Activated CD8-positive, alpha-beta memory T cell treated with anti-CD3 and anti-CD28 coated beads, Interleukin-2, amount 50 U/mL, for 48 hours (primary cell): Measurements from ENCODE around the gene RSBN1L.
"Not testable (repeated sequence)": the region's sequence is repeated elsewhere in the genome, so short reads cannot be mapped to it uniquely, and the experiment has no call there.

Experiments
- DNase-seq: peaks from one replicate; pipeline ENCODE4 v3.0.0-alpha.2; 2020

Gene RSBN1L

GRCh38 chr7:77696057-77696642 is at the start of gene RSBN1L:
RSBN1L (plus strand) TSS chr7:77696459; CDS start chr7:77696470, 11 bp downstream.
- DNase-seq, result peak; percentile 97

- DNase-seq, result no peak
Observed at GRCh38 chr7:77648742-77649338, 47.4 kb upstream of the RSBN1L start.

- no peak for DNase-seq
Observed at GRCh38 chr7:77649716-77650349, 46.4 kb upstream of the RSBN1L start.

- DNase-seq, result no peak
Observed at GRCh38 chr7:77651575-77652162, 44.6 kb upstream of the RSBN1L start.

GRCh38 chr7:77652826-77653225 is 43.4 kb upstream of the RSBN1L start:
- DNase-seq, result not testable (repeated sequence)

GRCh38 chr7:77653572-77653971 is 42.7 kb upstream of the RSBN1L start:
- no peak for DNase-seq

GRCh38 chr7:77655356-77655755 is 40.9 kb upstream of the RSBN1L start:
- no peak for DNase-seq

- DNase-seq, result no peak
Observed at GRCh38 chr7:77655836-77656455, 40.3 kb upstream of the RSBN1L start.

- DNase-seq, result no peak
Observed at GRCh38 chr7:77657427-77658224, 38.6 kb upstream of the RSBN1L start.

- no peak for DNase-seq
Observed at GRCh38 chr7:77658928-77659327, 37.3 kb upstream of the RSBN1L start.

GRCh38 chr7:77661816-77662215 is 34.4 kb upstream of the RSBN1L start:
- DNase-seq, result no peak

- no peak for DNase-seq
Observed at GRCh38 chr7:77662869-77663268, 33.4 kb upstream of the RSBN1L start.

GRCh38 chr7:77664715-77665114 is 31.5 kb upstream of the RSBN1L start:
- DNase-seq, result no peak

GRCh38 chr7:77665161-77665560 is 31.1 kb upstream of the RSBN1L start:
- DNase-seq, result no peak

- no peak for DNase-seq
Observed at GRCh38 chr7:77667459-77668086, 28.7 kb upstream of the RSBN1L start.

- DNase-seq, result no peak
Observed at GRCh38 chr7:77674878-77675277, 21.4 kb upstream of the RSBN1L start.

- DNase-seq, result no peak
Observed at GRCh38 chr7:77679608-77680007, 16.7 kb upstream of the RSBN1L start.

GRCh38 chr7:77680266-77680665 is 16.0 kb upstream of the RSBN1L start:
- DNase-seq, result no peak

- DNase-seq, result no peak
Observed at GRCh38 chr7:77684030-77684429, 12.2 kb upstream of the RSBN1L start.

GRCh38 chr7:77685233-77685632 is 11.0 kb upstream of the RSBN1L start:
- DNase-seq, result no peak

GRCh38 chr7:77687100-77687746 is 9.0 kb upstream of the RSBN1L start:
- no peak for DNase-seq

- DNase-seq, result no peak
Observed at GRCh38 chr7:77687747-77688144, 8.5 kb upstream of the RSBN1L start.
